ENCODE results near the gene TNFRSF12A.

The TNFRSF12A gene

DNA sequence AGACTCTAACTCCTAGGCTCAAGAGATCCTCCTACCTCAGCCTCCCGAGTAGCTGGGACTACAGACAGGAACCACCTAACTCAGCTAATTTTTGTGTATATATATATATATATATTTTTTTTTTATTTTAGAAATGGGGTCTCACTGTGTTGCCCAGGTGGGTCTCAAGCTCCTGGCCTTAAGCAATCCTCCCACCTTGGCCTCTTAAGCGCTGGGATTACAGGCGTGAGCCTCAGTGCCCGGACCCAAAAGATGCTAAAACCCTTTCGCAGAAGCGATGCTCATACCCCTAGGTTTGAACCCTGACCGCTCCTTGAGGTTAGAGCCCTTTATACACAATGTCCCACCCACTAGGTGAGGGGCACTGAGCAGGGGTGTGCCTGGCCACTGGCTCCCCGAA, 9.7 kb upstream of the TNFRSF12A start:
- FAIRE-seq (no peak), DNase-seq (ENCODE audit: insufficient read length, low spot score) (no peak)

DNA sequence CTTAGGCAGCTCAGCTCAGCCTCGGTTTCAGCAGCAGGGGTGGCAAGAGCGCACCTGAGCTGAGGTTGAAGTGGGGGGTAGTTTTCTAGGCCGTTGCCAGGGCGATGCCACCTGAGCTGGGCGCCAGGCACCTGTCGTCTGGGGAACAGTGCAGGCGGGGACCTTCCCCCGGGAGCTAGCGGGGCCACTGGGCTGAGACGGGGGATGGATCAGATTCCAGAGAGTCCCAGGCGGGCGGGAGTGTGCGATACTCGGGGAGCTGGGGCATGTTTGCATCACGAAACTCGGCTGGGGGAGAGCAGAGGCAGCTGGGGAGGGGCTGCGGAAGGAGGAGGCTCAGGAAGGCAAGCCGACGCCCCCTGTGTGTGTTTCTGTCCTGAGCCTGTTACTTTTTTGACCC, 7.9 kb upstream of the TNFRSF12A start:
- DNase-seq (ENCODE audit: insufficient read length, low spot score), result no peak
- no peak for FAIRE-seq

DNA sequence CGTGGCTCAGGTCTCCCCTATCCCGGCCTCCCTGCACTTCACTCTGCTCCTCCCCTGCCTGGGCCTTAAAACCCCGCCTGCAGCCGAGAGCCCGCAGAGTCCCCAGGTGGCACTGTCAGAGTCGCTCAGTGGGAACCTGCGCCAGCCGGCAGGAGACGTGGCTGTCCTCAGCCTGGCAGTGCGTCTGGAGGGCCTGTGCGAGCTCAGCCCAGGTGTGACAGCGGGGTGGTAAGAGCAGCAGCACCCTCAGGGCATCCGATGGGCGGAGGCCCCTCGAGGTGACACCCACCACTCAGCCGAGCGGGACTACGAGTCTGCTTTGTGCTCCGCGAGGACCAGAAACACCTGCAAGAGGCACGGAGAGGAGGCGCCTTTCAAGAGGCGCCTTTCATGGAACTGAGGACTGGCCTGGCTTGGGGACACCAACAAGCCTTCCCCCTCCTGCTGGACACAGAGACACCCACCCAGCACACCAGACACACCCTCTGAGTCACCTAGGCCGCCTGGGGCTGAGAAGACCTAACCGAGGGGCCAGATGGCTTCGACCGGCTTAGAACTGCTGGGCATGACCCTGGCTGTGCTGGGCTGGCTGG, 7.2 kb upstream of the TNFRSF12A start, which contains the start of gene CLDN9:
TSS of gene CLDN9 (plus strand) at position 96 of the 593 bp plus-strand sequence. CDS start at position 536, 440 bp downstream.
- DNase-seq (ENCODE audit: insufficient read length, low spot score), result no peak
- peak; percentile 91 for FAIRE-seq

DNA sequence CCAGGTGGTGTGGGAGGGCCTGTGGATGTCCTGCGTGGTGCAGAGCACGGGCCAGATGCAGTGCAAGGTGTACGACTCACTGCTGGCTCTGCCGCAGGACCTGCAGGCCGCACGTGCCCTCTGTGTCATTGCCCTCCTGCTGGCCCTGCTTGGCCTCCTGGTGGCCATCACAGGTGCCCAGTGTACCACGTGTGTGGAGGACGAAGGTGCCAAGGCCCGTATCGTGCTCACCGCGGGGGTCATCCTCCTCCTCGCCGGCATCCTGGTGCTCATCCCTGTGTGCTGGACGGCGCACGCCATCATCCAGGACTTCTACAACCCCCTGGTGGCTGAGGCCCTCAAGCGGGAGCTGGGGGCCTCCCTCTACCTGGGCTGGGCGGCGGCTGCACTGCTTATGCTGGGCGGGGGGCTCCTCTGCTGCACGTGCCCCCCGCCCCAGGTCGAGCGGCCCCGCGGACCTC, 6.6 kb upstream of the TNFRSF12A start:
- FAIRE-seq (no peak), DNase-seq (ENCODE audit: insufficient read length, low spot score) (no peak)

DNA sequence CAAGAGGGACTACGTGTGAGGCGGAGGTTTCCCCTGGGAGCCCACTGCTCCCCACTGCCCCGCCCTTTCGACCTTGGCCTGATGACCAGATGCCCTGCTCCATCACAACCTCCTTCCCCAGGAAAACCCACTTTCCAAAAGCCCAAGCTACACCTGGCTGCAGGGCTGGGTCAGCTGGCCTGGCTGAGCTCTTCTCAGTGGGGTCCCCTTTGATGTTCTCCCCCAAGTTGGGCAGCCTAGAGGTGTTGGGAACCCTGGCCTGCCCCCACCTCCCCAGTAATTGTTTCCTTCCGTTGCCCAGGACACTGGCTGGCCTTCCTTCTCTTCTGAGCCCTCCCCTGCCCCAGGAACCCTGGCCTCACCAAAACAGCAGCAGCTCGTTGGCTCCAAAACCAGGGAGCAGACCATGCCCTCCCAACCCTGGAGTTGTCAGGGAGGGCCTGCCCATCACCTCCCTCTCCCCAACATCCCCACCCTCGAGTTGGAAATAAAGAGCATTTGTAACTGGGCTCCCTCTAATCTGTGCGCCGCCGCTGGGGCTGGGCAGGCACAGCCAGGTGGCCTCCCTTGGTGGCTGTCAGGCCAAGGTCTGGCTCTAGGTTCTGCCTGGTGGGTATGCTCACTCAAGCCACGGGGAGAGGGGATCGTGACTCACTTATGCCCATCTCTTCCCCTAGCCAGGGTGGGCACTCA, 6.0 kb upstream of the TNFRSF12A start:
- no peak for DNase-seq (ENCODE audit: insufficient read length, low spot score)
- no peak for FAIRE-seq

DNA sequence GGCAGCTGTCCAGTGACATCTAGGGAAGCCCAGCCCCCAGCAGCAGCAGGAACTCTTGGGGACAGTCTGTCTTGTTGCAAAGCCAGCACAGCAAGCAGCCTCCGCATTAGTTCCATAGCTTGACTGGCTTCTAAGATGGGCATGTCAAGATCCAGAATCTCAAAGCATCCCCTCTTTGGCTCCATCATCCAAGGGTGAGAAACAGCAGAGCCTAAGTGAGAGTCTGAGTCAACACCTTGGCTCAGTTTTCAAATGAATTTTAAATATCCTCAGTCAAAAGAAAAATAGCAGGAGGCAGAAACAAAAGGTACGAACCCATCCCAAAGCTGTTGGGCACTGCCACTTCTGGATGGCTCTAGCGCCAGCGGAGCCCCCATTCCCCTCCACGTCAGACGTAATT, 5.2 kb upstream of the TNFRSF12A start:
- no peak for FAIRE-seq
- no peak for DNase-seq (ENCODE audit: insufficient read length, low spot score)

DNA sequence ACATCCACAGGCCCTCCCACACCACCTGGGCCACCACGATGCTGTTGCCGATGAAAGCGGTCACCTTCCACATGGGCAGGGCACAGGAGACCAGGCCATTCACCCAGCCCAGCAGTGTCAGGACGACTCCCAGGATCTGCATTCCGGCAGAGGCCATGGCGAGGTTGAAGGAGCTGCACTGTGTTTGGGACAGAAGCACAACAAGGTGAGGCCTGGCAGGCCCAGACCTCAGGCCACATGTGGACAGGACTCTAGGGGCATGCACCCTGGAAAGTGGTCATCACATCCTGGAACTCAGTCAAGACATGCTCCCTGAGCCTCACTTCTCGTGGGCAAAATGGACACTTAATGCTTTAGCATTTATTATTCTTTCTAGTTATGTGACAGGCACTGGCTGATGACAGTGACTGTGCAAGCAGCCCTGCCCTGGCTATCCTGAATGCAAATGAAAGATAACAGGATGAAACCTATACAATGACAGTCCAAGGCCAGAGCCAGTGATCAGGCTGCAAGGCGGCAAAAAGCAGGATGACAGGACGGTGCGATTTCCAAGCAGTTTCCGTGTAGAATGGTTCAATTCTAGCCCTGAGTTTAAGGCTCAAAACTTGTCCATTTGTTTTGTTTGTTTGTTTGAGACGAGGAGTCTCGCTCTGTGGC, 4.2 kb upstream of the TNFRSF12A start:
- no peak for FAIRE-seq
- DNase-seq (ENCODE audit: insufficient read length, low spot score), result no peak

DNA sequence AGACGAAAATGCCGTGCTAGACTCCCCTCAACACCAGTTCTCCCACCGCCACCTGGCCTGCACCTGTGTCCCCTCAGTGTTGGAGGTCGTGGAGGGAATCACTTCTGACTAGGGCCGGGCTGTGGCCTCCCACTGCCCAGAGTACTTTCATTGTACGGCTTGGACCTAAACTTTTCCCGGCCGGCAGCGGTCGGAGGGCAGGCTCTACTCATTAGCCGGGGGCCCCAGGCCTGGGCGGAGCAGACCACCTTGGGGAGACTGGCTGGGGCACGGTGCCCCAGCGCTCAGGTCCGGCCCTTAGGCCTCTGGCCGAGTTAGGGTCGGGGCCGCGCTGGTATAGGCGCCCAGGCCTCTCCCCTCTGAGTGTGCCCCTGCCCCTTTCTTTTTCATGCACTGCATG, 2.8 kb upstream of the TNFRSF12A start:
- DNase-seq (ENCODE audit: insufficient read length, low spot score) (no peak), FAIRE-seq (no peak)

DNA sequence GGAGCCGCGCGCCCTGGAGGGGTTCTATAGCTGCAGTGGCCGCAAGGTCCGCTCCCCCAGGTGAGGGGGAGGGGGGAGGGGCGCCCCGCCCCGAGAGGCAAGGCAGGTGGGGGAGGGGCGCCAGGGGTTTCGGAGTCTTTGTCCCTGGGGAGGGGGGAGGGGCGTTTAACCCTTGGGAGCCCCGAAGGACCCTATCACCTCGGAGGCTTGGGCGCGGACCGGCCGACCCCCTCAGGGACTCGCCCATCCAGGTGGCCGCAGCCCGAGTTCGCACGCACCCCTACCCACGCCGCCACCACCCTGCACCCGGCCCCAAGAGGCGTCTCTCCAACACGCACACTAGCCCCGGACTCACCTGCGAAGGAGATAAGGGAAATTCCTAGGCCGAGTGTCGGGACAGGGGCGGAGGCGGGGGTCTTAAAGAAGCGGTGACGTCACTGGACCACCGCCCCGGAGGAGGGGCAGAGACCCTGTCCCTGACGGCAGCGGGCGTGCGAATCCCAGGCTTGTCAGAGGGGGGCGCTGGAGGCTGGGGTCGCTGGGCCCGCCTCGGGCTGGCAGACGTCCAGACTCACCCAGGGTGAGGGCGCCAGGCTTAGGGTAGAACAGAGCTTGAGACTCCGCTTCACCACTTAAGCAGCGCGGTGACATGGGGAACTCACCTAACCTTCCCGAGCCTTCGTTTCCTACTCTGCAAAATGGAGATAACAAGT, 2.2 kb upstream of the TNFRSF12A start, which contains the start of gene CLDN6:
TSS of gene CLDN6 (minus strand) at position 390 of the 713 bp plus-strand sequence. CDS start 2,162 bp downstream, outside the sequence.
- no peak for DNase-seq (ENCODE audit: insufficient read length, low spot score)
- no peak for FAIRE-seq

DNA sequence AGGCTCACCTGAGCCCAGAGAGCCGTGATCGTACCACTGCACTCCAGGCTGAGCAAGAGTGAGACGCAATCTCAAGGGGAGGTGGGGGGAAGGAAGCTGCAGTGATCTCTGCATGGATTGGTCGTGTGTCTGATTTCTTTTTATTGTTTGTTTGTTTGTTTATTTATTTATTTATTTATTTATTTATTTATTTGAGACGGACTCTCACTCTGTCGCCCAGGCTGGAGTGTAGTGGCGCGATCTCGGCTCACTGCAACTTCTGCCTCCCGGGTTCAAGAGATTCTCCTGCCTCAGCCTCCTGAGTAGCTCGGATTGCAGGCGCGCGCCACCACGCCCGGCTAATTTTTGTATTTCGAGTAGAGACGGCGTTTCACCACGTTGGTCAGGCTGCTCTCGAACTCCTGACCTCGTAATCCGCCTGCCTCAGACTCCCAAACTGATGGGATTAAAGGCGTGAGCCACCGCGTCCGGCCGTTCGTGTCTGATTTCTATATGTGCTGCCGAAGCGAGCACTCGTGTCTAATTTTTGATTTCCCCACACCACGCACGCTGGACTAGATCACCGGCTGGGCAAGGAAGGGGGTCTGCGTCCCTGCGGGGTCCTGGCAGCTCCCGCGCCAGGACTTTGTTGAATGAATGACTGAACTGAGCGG, 448 bp upstream of the TNFRSF12A start:
- FAIRE-seq, result no peak
- no peak for DNase-seq (ENCODE audit: insufficient read length, low spot score)

DNA sequence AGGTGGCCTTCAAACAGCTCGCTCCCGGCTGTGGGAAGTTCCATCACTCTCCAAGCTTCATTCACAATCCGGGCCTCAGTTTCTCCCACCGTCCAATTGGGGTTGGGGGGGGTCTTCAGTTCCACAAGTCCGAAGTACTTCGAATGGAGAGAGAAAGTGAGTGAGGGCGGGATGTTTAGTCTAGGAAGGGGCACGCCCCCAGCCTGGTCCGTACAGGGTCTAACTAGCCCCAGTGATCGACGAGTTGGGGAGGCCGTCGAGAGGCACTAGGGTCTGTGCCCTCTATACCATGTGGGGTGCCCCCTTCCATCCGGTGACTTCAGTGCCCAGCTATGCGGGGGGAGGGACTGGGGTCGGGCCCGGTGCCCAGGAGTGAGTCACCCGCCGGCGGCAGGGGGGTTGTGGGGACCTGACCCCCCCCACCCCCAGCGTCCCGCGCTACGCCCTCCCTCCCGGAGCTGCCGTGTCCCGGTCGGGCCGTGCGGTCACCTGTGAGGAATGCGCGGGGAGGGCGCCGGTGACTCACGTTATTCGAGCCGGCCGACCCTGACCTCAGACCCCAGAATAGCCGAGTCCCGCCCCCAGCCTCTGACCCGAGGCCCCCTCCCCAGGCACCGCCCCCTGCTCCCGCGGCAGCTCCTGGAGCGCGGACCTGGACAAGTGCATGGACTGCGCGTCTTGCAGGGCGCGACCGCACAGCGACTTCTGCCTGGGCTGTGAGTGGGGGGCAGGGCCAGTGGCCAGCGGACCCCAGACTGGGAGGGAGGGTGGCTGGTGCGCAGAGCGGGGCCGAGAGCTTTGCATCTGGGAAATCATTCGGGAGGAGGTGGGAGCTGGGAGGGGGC, 658 bp downstream of the TNFRSF12A start:
- DNase-seq (ENCODE audit: insufficient read length, low spot score) (peak; percentile 84), FAIRE-seq (peak; percentile 95)

DNA sequence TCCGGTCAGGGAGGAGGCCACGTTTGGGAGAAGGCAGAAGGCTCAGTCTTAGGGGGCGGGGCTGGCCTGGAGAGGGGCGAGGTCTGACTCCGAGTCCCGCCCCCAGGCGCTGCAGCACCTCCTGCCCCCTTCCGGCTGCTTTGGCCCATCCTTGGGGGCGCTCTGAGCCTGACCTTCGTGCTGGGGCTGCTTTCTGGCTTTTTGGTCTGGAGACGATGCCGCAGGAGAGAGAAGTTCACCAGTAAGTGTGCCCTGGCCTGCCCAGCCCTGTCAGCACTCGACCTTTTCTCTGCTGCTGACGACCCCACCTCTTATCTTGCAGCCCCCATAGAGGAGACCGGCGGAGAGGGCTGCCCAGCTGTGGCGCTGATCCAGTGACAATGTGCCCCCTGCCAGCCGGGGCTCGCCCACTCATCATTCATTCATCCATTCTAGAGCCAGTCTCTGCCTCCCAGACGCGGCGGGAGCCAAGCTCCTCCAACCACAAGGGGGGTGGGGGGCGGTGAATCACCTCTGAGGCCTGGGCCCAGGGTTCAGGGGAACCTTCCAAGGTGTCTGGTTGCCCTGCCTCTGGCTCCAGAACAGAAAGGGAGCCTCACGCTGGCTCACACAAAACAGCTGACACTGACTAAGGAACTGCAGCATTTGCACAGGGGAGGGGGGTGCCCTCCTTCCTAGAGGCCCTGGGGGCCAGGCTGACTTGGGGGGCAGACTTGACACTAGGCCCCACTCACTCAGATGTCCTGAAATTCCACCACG, 1.5 kb downstream of the TNFRSF12A start:
- peak; percentile 93 for FAIRE-seq

DNA sequence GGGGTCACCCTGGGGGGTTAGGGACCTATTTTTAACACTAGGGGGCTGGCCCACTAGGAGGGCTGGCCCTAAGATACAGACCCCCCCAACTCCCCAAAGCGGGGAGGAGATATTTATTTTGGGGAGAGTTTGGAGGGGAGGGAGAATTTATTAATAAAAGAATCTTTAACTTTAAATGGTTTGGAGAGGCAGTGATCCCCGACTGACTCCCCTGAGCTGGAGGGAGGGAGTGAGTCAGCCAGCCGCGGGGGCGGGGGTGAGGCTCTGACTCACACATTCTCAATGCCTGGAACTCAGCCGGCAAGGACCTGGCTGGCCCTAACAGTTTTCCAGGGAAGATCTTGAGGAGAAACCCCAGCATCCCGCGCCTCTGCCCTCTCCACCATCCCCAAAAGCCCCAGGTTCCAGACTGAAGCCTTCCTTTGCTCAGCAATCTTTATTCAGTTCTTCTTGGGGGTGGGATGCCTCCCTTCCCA, 2.1 kb downstream of the TNFRSF12A start:
- DNase-seq (ENCODE audit: insufficient read length, low spot score) (peak; percentile 85), FAIRE-seq (peak; percentile 72)

More for the DNA sequence above, 1.5 kb downstream of the TNFRSF12A start:
- peak; percentile 69 for DNase-seq (ENCODE audit: insufficient read length, low spot score)

DNA sequence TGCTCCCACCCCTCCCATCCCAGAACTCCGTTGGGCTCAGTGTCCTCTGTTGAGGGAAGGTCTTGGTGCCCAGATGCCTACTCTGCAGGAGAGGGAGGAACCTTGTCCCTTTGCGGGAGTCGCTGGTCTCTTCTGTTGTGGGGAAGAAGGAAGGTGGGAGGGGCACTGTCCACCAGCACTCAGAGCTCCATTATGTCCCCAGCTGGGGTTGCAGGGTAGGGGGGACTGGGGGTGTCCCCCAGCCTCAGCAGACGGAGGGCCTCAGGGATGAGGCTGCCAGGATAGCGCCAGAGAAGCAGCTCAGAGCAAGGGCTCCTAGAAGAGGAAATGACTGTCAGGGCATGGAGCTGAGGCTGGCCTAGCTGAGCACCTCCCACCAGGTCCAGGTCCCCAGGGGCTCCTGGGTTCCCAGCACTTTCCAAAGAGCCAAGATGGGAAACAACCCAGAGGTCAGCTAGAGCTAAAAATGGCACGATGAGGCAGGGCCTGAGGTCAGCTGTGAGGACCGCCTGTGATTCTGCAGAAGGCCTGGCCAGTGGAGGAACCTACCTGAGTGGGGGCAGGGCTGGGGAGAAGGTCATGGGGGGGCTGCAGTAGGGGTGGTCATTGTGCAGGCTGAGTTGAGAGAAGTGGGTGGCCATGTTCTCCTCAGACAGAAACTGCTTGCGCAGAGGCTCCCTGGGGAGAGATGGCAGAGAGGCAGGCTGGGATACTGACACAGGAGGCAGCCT, 2.7 kb downstream of the TNFRSF12A start:
- peak; percentile 33 for FAIRE-seq
- no peak for DNase-seq (ENCODE audit: insufficient read length, low spot score)

DNA sequence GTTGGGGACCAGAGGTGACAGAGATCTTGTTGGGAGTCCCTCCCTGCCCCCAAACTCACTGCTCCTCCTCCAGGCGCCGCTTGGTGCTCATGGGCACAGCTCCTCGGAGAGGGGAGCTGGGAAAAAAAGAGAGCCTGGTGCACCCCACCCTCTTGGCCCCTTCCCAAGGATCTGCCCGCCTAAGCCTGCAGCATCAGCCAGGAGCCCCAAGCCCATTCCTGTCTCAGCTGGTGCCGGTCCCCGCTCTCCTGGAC, 3.2 kb downstream of the TNFRSF12A start:
- DNase-seq (ENCODE audit: insufficient read length, low spot score), result peak; percentile 27
- FAIRE-seq, result no peak

DNA sequence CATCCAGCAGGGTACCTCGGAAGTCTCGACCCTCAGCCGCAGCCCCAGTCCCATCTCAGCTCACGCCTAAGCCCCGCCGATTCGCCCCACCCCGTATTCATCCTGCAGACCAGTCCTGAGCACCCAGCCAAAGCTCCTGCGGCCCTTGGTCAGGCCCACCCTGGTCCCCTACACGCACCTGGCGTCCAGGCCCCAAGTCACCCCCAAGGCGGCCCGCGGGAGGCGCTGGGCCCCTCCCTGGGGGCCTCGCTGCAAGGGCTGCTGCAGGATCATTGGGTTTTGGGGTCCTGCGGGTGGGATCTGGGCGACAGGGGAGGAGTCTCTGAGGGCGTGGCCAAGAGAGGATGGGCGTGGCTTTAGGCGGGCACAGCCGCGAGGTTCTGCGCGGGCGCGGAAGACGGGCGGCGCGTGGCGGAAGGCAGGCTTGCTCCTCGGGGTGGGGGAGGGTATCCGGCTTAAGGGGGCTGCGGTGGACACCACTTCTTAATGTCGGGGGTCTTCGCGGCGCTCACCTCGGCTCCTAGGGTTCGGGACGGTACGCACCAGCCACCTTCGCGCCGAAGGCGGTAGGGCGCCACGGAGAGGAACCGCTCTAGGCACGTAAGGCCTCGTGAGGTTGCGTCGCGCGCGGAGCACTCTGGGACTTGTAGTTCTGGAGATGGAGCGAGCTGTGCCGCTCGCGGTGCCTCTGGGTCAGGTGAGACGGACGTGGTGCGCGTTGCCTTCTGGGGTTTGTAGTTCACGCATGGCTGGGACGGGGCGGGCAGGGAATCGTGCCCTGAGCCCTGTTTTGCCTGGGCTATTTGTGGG, 3.7 kb downstream of the TNFRSF12A start, which contains the start of the genes HCFC1R1 and THOC6:
TSS of gene HCFC1R1 (minus strand) at position 274 of the 810 bp plus-strand sequence. CDS start at position 273, 1 bp downstream.
TSS of gene THOC6 (plus strand) at position 367 of the 810 bp plus-strand sequence. CDS start at position 659, 292 bp downstream.
- DNase-seq (ENCODE audit: insufficient read length, low spot score) (peak; percentile 93), FAIRE-seq (peak; percentile 99)
